ENCODE data around the gene TSFM.

Gene TSFM

DNA sequence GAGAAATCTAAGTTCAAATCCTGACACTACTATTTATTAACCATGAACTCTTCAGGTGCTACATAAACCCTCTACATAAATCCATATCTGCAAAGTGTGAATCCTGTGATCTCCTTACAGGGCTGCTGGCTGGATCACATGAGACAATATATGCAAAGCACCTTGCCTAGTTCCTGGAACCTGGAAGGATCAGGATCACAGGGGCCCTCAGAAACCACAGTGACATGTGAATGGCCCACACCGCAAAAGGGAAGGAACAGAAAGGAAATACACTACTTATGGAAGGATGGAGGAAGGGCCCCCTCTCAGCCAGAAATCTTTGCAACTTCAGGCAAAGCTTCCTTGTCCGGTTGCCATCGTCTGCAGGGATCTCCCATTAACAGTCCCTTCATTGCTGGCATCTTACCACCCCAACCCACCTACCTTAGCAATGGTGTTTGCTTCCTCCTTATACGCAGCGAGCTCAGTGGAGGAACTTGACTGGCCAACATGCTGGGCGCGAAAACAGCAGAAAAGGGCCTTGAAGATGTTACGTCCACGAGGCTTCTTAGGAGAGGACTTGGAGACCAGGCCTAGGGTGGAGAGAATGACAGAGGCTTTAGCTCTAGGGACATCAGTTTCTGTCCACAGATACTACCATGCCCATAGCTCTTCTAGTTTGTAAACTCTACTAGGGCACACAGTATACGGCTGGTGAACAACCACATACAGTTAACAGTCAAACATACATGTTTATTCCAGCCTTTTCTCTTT lies 46.6 kb downstream of the TSFM start:
- no peak overlapping the region for H3K4me3 ChIP-seq (ENCODE audit: low read length)
- no peak for TF ChIP-seq ZNF274 (IDR thresholded peaks at IDR 0.05; ENCODE audit: low read depth, low read length)

DNA sequence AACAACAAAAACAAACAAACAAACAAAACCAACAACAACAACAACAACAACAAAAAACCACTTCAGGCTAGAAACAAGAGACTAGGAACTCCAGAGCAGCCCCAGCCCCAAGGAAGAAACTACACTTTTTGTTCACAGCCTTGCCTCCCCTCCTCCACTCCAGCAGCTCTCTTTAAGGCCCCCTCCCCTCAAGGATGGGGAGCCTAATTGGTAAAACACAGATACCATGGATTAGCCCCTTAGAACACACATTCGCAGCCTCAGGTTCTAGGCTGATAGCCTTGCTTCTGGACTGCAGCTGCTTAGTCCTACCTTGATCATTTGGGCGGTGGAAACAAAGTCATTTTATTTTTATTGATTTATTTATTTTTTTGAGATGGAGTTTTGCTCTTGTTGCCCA lies 47.8 kb downstream of the TSFM start:
- TF ChIP-seq ZNF274 (IDR thresholded peaks at IDR 0.05; ENCODE audit: low read depth, low read length): no peak
- no peak overlapping the region for H3K4me3 ChIP-seq (ENCODE audit: low read length)

DNA sequence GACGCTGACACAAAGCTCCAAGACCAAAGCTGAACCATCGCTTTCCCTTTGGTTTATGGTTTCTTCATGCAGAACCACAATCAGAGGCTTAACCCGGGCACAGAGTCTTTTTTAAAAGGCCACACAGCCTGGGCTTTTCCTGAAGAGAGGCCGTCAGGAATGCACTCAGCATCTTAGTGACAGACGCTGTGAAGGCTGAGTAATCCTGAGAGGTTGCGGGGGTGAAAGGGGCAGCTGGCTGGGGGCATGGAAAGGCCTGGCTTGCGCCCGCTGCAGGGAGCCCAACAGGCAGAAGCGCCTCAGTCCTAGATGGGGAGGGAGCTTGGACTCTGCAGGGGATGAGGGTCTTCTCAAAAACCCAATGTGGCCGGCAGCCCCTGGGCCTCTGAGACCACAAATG lies 50.4 kb downstream of the TSFM start:
- TF ChIP-seq ZNF274 (IDR thresholded peaks at IDR 0.05; ENCODE audit: low read depth, low read length): no peak

DNA sequence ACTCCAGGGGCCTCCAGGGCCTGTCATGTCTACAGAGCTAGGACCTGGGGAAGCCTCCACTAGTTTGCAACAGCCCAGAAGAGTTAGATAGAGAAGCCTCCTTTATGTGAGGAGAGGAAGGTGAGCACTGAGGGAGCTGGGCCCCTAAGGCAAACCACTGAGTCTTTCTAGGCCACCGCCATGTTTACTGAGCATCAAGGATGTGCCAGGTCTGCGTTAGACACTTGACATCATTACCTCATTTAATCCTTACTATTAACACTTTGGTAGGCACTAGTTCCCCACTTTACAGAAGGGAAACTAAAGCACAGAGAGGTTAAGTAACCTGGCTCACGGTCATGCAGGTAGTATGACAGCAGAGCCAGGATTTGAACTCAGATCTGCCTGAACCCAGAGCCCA lies 51.1 kb downstream of the TSFM start:
- TF ChIP-seq ZNF274 (IDR thresholded peaks at IDR 0.05; ENCODE audit: low read depth, low read length): no peak
- no peak overlapping the region for H3K4me3 ChIP-seq (ENCODE audit: low read length)

More for the DNA sequence above, 50.4 kb downstream of the TSFM start:
- H3K4me3 ChIP-seq (ENCODE audit: low read length): no peak overlapping the region

DNA sequence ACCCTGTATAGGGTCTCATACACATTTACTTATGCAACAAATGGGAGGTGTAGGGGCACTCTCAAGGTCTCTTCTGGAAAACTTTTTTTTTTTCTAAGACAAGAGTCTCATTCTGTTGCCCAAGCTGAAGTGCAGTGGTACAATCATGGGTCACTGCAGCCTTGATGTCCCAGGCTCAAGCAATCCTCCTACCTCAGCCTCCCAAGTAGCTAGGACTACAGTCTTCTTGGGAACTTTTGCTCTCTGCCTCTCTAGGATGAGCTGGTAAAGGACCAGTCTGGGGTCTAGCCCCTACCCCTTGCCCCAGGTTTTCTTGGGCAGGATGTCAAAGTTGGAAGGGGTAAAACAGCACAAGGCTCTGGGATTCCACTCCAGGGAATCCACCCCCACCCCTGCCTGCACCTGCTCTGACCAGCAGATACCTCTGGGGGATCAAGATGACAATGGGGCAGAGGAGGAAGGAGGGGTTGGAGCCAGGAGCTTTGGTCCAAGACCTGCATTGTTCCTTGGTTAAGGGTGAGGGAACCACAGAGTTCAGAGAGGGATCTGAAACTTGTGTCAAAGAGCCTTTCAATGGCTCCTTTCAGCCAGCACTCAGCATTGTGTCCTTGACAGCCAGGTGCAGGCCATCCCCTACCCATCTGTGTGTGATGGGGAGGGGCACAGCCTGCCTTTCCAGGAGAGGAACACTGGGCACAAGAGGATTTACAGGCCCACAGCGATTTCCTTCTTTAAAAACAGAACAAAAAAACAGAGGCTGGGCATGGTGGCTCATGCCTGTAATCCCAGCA lies 51.7 kb downstream of the TSFM start:
- no peak overlapping the region for H3K4me3 ChIP-seq (ENCODE audit: low read length)
- no peak for TF ChIP-seq ZNF274 (IDR thresholded peaks at IDR 0.05; ENCODE audit: low read depth, low read length)

DNA sequence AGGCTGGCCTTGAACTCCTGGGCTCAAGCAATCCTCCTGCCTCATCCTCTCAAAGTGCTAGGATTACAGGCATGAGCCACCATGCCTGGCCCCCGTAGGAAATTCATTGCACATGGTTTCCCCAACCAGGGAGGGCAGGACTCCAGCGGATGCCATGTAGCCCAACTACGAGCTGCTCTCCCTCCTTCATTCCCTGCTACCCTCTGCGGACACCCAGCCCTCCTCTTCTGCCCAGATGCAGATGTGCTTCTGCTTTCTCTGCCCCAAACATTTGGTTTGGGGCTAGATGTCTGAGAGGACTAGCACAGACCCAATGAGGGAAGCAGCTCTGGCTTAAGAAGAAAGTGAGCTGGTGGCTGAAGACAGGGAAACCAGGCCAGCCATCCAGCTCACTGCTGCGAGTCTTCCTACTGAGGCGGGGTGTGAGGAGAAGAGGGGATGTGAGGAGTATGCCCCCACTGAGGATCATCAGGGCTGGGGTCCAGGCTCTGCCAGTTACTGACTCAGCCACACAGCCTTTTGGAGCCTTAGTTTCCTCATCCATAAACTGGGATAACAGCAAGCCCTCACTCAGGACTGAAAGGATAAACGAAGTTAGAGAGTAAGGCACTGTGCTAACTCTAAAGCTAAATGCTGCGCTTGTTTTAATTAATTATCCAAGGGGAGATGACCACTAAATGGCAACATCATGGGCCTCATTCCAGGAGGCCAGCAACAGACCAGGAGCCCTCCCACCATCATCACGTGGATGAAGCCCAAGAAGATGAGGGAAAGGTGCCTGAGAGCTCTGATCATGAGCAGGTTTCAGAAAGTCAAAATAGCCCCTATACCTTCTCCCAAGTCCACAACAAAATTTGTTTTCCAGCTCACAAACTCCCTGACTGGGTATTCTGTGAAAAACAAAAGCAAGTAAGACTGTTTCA lies 53.0 kb downstream of the TSFM start:
- peak overlapping the region; percentile 44; the same call in 1 of the 2 replicates for H3K4me3 ChIP-seq (ENCODE audit: low read length)
- TF ChIP-seq ZNF274 (IDR thresholded peaks at IDR 0.05; ENCODE audit: low read depth, low read length): no peak

DNA sequence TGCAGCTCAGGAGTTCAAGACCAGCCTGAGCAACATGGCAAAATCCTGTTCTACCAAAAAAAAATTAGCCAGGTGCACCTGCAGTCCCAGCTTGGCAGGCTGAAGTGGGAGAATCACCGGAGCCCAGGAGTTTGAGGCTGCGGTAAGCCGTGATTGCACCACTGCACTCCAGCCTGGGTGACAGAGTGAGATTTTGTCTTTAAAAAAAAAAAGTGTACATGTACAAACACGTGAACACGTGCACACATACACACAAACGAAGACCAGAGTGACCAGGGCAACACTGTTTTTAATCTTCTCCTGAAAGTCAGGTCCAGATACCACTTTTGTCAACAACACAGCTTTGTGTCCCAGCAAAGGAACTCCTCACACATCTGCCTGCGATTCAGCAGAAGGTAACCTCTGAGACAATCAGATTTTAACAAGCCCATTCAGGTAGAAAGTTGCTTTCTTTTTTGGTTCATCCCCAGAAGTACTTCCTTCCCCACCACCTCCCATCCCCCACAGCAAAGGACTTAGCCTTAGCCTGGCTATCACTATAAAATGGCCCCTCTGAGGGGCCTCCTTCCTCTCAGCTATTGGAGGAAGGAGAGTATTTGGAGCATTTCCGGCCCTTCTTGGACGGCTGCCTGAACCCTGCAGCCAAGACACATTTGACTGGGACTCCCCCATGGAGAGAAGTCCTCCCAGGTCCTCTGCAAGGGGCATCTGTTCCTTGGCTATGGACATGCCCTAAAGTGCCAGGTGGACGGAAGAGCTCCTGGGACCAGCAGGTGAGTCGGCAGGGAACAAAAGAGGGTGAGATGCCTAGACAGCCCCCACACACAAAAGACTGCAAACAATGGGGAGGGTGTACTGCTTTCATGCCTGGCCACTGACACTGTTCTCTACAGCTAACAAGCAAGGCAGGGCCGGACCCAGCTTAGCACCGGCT lies 54.1 kb downstream of the TSFM start:
- TF ChIP-seq ZNF274 (IDR thresholded peaks at IDR 0.05; ENCODE audit: low read depth, low read length): no peak
- peak overlapping the region; percentile 44; the same call in 1 of the 2 replicates for H3K4me3 ChIP-seq (ENCODE audit: low read length)

DNA sequence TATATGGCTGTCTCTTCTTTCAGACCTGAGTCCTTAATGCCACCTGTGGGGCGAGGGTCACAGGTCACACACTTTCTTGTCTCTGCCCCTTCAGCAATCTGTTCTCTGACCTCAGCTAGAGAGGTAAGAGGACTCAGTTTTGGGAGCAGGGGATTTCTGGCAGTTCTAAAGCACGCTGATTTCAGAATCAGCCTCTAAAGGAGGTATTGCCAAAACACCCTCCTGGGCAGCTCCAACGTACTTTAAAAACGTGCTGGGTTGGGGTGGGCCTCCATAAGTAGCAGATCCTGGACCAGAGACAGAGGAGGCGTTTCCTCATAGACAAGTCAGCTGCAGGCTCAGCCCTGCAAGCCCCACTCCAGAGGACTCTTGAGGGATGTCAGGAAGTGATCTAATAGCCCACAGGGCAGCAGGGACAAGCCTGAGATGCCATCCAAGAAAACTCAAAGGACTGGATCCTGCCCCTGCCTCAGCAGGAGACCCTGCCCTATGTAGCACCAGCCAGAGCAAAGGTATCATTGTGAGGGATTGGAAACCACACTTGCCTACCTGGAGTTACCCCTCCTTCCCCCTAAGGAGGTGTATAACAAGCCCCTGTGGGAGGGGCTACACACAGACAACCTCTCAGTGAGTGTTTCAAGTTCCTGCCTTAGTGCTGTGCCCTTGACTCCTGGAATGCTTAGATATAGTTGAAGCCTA lies 55.4 kb downstream of the TSFM start:
- TF ChIP-seq ZNF274 (IDR thresholded peaks at IDR 0.05; ENCODE audit: low read depth, low read length): no peak
- no peak overlapping the region; the same call in 1 of the 2 replicates for H3K4me3 ChIP-seq (ENCODE audit: low read length)

DNA sequence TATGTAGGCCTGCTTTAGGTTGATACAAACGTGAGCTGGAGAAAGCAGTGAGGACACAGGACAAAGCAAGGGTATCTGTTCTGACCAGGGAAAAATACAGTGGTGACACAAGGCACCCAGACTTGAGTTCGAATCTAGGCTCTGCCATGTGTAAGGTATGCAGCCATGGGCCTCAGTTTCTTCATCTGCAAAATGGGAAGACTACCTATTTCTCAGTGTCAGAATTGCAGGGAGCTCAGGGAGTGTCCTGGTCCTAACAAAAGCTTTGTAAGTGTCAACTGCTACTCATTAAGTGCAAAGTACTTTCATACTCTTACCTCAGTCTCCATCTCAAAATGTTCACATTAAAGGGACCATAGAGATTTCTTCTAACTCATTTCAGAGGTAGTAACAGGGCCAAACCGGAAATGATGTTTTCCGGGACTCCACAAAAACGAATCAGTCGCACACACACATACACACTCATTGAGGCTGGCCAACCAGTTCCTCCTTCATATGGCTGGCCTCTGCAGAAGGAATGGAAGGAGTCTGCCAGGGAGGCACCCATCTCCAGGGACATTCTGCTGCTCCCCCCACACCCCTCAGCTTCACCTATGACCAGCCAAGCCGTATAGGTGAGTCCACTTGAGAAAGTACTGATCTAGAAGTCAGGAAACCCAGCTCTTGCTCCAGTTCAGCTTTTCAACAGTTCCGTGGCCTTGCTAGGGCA lies 56.2 kb downstream of the TSFM start:
- H3K4me3 ChIP-seq (ENCODE audit: low read length): peak overlapping the region; percentile 13; the same call in 1 of the 2 replicates
- no peak for TF ChIP-seq ZNF274 (IDR thresholded peaks at IDR 0.05; ENCODE audit: low read depth, low read length)

DNA sequence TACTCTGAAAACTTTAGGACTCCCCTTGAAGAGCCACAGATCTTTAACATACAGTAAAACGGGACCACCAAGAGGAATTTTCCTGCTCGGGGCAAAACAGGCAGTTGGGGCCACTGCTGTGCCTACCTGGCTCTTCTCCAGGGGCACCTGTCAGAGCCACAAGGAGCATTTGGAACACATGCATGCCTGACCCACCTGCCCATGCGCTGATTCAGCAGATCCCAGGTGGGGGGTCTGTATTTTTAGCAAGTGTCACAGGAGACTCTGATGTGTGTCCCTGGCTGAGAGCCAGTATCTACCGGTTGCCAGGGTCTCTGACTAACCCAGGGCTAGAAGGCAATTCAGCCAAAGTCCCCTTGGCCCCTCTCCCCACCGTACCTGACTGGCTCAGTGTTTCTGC lies 57.4 kb downstream of the TSFM start:
- TF ChIP-seq ZNF274 (IDR thresholded peaks at IDR 0.05; ENCODE audit: low read depth, low read length): no peak
- H3K4me3 ChIP-seq (ENCODE audit: low read length): no peak overlapping the region

DNA sequence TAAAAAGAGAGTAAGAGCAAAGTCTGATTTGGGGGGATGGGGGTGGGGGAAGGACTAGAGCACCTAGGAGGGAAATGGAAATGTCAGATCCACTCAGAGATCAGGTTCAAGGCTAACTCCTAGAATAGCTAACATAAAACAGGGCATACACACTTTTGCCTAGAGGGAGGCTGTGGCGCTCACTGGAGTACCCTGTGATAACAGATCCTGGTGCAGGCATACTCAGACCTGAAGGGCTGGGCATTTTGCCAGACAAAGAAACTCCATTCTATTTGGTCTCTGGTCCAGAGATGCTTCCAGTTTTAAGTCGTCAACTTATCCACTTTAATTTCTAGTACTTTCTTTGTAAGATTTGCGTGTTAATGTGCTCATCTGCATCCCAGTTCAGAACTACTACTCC lies 58.1 kb downstream of the TSFM start:
- no peak for TF ChIP-seq ZNF274 (IDR thresholded peaks at IDR 0.05; ENCODE audit: low read depth, low read length)
- no peak overlapping the region for H3K4me3 ChIP-seq (ENCODE audit: low read length)

DNA sequence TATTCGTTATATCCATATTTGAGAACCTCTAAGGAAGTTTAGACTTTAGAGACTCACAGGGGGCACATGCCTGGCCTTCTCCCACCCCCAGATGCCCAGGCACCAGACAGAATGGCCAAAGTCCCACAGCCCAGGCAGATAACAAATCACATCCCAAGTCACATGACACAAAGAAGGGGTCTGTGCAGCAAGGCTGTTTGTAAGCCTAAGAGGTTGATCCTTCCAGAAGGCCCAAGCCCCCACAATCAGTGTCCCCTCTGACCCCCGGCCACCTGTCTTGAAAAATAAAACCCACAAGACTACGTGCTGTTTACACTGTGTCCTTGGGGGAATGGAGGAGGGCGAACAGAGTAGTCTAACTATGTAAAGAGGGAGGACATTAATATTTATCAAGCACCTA lies 58.9 kb downstream of the TSFM start:
- no peak for TF ChIP-seq ZNF274 (IDR thresholded peaks at IDR 0.05; ENCODE audit: low read depth, low read length)
- no peak overlapping the region for H3K4me3 ChIP-seq (ENCODE audit: low read length)

All from GM08714 (cell line).